RWPE2 (cell line): ENCODE measurements around the gene CRYBA1.

Experiments
- ATAC-seq: fragments of 200-7000 bp; cut with Tn5 transposase; 3 replicates; pipeline ENCODE4 v1.9.1; 2021; ENCODE audit warnings: low read depth
- DNase-seq: peaks from one replicate; pipeline ENCODE4 v3.0.0-alpha.2; 2020; ENCODE audit warnings: low spot score
- H3K27ac ChIP-seq: fragments of 450-650 bp; 2 replicates; pipeline ENCODE4 v1.5.1; 2017; ENCODE audit warnings: mild to moderate bottlenecking; ENCODE audit not compliant: poor library complexity, severe bottlenecking
- H3K27me3 ChIP-seq: fragments of 250-450 bp; sonication (Bioruptor Pico); 2 replicates; pipeline ENCODE4 v1.5.1; 2021; ENCODE audit warnings: mild to moderate bottlenecking, moderate library complexity; ENCODE audit not compliant: insufficient read depth, poor library complexity, severe bottlenecking
- H3K36me3 ChIP-seq: fragments of 250-450 bp; sonication (Bioruptor Pico); 2 replicates; pipeline ENCODE4 v1.5.1; 2020; ENCODE audit warnings: low read depth, mild to moderate bottlenecking, moderate library complexity
- H3K4me1 ChIP-seq: fragments of 250-450 bp; sonication (Bioruptor Pico); 2 replicates; pipeline ENCODE4 v1.5.1; 2021; ENCODE audit warnings: mild to moderate bottlenecking, moderate library complexity; ENCODE audit not compliant: insufficient read depth, poor library complexity, severe bottlenecking
- H3K4me3 ChIP-seq: fragments of 250-450 bp; sonication (Bioruptor Pico); 2 replicates; pipeline ENCODE4 v1.5.1; 2021; ENCODE audit warnings: mild to moderate bottlenecking, moderate library complexity; ENCODE audit not compliant: severe bottlenecking
- H3K9me3 ChIP-seq: fragments of 250-450 bp; sonication (Bioruptor Pico); 2 replicates; pipeline ENCODE4 v1.5.1; 2021; ENCODE audit warnings: mild to moderate bottlenecking, moderate library complexity; ENCODE audit not compliant: severe bottlenecking
- TF ChIP-seq, protein P1 (sequence below): fragments of 450-650 bp; IDR thresholded peaks from one replicate; pipeline ENCODE4 v1.5.1; 2017; ENCODE audit warnings: mild to moderate bottlenecking, moderate library complexity; ENCODE audit not compliant: poor library complexity, severe bottlenecking

CRYBA1 gene

DNA sequence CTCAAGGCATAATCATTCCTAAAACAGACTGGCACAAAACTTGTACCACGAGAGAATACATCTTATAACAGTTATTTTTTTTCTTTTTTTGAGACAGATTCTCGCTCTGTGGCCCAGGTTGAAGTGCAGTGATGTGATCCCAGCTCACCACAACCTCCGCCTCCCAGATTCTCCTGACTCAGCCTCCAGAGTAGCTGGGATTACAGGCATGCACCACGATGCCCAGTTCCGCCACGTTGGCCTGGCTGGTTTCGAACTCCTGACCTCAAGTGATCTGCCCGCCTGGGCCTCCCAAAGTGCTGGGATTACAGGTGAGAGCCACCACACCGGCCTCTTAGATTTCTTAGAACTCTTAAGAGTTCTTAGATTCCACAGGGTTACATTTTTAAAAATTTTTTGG is 43.2 kb downstream of the CRYBA1 start:
- TF ChIP-seq, protein P1, sequence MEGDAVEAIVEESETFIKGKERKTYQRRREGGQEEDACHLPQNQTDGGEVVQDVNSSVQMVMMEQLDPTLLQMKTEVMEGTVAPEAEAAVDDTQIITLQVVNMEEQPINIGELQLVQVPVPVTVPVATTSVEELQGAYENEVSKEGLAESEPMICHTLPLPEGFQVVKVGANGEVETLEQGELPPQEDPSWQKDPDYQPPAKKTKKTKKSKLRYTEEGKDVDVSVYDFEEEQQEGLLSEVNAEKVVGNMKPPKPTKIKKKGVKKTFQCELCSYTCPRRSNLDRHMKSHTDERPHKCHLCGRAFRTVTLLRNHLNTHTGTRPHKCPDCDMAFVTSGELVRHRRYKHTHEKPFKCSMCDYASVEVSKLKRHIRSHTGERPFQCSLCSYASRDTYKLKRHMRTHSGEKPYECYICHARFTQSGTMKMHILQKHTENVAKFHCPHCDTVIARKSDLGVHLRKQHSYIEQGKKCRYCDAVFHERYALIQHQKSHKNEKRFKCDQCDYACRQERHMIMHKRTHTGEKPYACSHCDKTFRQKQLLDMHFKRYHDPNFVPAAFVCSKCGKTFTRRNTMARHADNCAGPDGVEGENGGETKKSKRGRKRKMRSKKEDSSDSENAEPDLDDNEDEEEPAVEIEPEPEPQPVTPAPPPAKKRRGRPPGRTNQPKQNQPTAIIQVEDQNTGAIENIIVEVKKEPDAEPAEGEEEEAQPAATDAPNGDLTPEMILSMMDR, result no peak
- Histone ChIP-seq H3K27ac (no peak overlapping the region), H3K27me3 (no peaks in the 10 kb centered on the region), H3K4me1 (peaks cover 19% of the 10 kb centered on the region), H3K4me3 (no peak overlapping the region), H3K9me3 (no peaks in the 10 kb centered on the region), H3K36me3 (peaks cover 75% of the 10 kb centered on the region)
- DNase-seq, result no peak
- no peak for ATAC-seq

DNA sequence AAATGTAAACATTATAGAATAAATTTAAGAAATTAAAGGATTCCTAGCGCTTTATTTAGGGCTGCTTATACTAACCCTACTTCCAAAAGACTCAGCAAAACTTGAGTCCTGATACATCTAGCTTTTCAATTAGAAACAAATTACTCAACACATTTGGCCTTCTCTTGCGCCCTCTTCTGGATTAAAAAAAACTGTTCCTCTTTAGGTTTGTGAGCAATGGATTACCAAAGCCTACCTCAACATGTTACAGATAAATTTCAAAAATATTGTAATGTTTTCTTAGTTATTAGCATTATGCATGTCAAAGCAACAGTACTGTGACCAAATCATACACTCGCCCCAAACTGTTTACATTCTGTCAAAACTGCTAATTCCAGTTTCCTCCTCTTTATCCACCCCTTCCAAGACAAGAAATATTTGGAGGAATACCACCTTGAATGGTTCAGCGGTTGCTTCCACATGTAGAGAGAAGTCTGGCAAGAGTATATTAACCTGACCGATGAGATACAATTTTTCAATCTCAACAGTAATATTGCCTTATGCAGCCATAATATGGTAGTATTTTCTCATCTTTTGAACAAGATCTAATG is 44.6 kb downstream of the CRYBA1 start:
- peaks cover 61% of the 10 kb centered on the region for H3K36me3 ChIP-seq
- H3K4me1 ChIP-seq, result peaks cover 19% of the 10 kb centered on the region

DNA sequence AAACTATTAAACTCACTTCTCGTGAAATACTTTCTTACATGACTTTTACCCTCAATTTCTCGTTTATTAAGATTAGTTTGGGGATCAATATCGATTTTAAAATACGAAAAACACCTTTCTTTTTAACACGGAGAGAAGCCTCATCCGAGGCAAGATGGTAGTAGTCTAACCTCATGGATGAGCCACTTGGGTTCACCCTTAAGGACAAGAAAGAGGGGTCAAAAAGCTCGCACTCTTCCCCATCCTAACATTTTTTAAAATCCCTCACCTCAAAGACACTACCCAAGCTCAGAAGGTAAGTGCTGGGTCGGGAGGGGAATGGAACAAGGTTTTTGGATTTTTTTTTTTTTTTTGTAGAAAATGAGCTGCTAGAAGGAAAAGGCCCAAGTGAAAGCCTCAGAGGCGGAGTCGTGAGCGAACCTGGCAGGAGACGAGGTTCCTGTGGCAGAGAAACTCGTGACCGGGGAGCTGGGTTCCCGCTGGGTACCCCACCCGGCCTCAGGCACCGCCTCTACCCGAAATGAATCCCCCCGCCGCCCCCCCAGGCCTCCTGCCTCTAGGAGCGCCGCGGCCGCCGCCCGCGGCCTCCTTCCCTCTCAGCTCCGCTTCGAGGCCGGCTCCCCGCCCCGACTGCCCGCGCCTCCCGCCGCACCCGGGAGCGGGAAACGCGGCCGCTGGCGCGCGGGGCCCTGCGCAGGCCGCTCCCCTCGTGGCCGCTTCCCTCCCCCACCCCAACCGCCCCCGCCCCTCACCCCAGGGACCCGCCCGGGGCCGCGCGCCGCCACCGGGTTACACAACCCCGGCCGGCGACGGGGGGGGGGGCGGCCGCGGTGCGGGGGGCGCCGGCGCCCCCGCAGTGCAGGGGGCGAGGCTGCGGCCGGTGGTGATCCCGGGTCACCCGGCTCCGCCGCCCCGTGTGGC is 45.7 kb downstream of the CRYBA1 start:
- no peak for DNase-seq
- ATAC-seq, result no peak
- H3K27ac ChIP-seq, result peak overlapping the region; percentile 96
- H3K4me3 ChIP-seq, result peak overlapping the region; percentile 58
- TF ChIP-seq, protein P1, result no peak
- peaks cover 19% of the 10 kb centered on the region for H3K4me1 ChIP-seq
- H3K27me3 ChIP-seq, result no peaks in the 10 kb centered on the region
- H3K9me3 ChIP-seq, result no peaks in the 10 kb centered on the region
- H3K36me3 ChIP-seq, result peaks cover 51% of the 10 kb centered on the region

More for the DNA sequence above, 44.6 kb downstream of the CRYBA1 start:
- DNase-seq, result no peak
- TF ChIP-seq, protein P1, result peak; percentile 90
- Histone ChIP-seq H3K9me3 (no peaks in the 10 kb centered on the region), H3K27ac (peak overlapping the region; percentile 96), H3K27me3 (no peaks in the 10 kb centered on the region), H3K4me3 (peak overlapping the region; percentile 58)
- ATAC-seq, result no peak

DNA sequence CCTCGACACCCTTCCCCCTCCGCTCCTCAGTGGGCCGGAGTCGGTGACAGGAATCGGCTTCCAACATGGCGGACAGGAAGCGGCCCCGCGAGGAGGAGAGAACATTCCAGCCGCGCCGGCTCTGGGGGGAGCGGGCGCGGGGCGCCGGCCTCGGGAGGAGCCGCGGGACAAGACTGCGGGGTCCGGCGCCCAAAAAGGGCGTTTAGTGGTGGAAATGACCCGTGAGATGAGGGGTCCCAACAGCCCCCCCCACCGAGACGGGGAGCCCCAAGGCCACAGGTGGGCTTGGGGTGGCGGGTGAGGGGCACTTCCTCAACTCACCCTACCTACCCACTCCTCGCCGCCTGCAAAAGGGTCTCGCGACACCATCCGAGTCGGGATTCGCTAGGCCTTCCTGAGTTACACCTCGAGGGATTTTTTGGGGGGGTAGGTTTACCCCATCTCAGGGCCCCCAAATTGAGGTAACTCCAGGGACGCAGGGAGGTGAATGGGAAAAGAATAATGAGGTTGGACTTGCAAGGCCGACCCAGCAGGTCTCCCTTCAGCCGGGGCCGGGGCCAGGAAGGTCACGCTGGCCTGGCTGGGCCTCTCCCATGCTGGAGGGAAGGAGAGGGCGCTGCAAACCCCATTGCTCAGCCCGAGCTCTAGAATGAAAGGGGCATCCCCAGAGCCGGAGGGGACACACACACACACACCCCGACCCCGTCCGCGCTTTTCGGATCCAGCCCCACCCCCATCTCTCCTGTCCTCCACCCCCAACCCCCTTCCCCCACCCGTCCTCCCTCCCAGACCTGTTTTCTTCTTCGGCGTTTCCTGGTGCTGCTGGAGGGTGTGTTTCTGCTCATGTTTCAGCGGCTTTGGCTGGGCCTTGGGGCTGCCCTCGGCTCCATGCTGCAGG is 46.6 kb downstream of the CRYBA1 start:
- ATAC-seq (peak; percentile 37), DNase-seq (peak; percentile 53)
- peak overlapping the region; percentile 58 for H3K4me3 ChIP-seq
- peaks cover 19% of the 10 kb centered on the region for H3K4me1 ChIP-seq
- TF ChIP-seq, protein P1, result no peak
- no peaks in the 10 kb centered on the region for H3K9me3 ChIP-seq
- no peaks in the 10 kb centered on the region for H3K27me3 ChIP-seq
- H3K36me3 ChIP-seq, result peaks cover 41% of the 10 kb centered on the region
- H3K27ac ChIP-seq, result peak overlapping the region; percentile 96
